GM23338 (cell line): Measurements from ENCODE around the gene TMEM135. TPM values are rescaled to one million over a fixed set of nuclear protein-coding genes. Genes with fewer than 3 reads are reported as not detected.

Experiments used
- ATAC-seq: fragments of 200-7000 bp; cut with Tn5 transposase; 3 replicates; pipeline ENCODE4 v1.9.1; 2020
- DNase-seq: peaks from one replicate; pipeline ENCODE4 v3.0.0-alpha.2; 2015; ENCODE audit warnings: low spot score
- H2AFZ ChIP-seq: fragments of 200-600 bp; sonication (generic); 2 replicates; pipeline ENCODE4 v1.8.0; 2016; ENCODE audit warnings: antibody characterized with exemption, mild to moderate bottlenecking, moderate library complexity
- H3F3A ChIP-seq: fragments of 200-600 bp; sonication (generic); replicated peaks from 2 replicates; pipeline ENCODE4 v1.8.0; 2017; ENCODE audit warnings: antibody characterized with exemption, mixed run types, low read depth
- H3K27ac ChIP-seq: fragments of 200-600 bp; sonication (generic); 2 replicates; pipeline ENCODE4 v1.6.1; 2016; ENCODE audit warnings: low read depth
- H3K27me3 ChIP-seq: fragments of 200-600 bp; sonication (generic); 2 replicates; pipeline ENCODE4 v1.8.0; 2016; ENCODE audit warnings: mild to moderate bottlenecking, mixed run types, moderate library complexity; ENCODE audit not compliant: insufficient read depth
- H3K36me3 ChIP-seq: fragments of 200-600 bp; sonication (generic); 2 replicates; pipeline ENCODE4 v1.8.0; 2016; ENCODE audit warnings: mild to moderate bottlenecking; ENCODE audit not compliant: insufficient read depth
- H3K4me1 ChIP-seq: fragments of 200-600 bp; sonication (generic); 2 replicates; pipeline ENCODE4 v1.8.0; 2016; ENCODE audit warnings: mild to moderate bottlenecking, moderate library complexity; ENCODE audit not compliant: insufficient read depth
- H3K4me2 ChIP-seq: fragments of 200-600 bp; sonication (generic); 2 replicates; pipeline ENCODE4 v1.7.1; 2017; ENCODE audit warnings: mixed run types
- H3K4me3 ChIP-seq: fragments of 200-600 bp; sonication (generic); 2 replicates; pipeline ENCODE4 v1.6.1; 2016; ENCODE audit warnings: mixed run types
- H3K79me2 ChIP-seq: fragments of 200-600 bp; sonication (generic); replicated peaks from 2 replicates; pipeline ENCODE4 v1.8.0; 2017; ENCODE audit warnings: mild to moderate bottlenecking; ENCODE audit not compliant: insufficient read depth
- H3K9me2 ChIP-seq: fragments of 200-600 bp; sonication (generic); 2 replicates; pipeline ENCODE4 v1.8.0; 2017; ENCODE audit not compliant: insufficient read depth
- H4K20me1 ChIP-seq: fragments of 200-600 bp; sonication (generic); replicated peaks from 2 replicates; pipeline ENCODE4 v1.8.0; 2017; ENCODE audit warnings: mild to moderate bottlenecking; ENCODE audit not compliant: insufficient read depth
- H3K27ac Mint-ChIP-seq: 2 replicates; pipeline ENCODE4 v1.8.0; 2020; ENCODE audit warnings: inconsistent platforms, mild to moderate bottlenecking, moderate library complexity, mixed read lengths
- H3K27me3 Mint-ChIP-seq: 3 replicates; pipeline ENCODE4 v1.8.0; 2022; ENCODE audit warnings: low read depth, mild to moderate bottlenecking, moderate library complexity, mixed read lengths, inconsistent platforms; ENCODE audit not compliant: insufficient read depth, poor library complexity
- H3K36me3 Mint-ChIP-seq: 3 replicates; pipeline ENCODE4 v1.8.0; 2021; ENCODE audit warnings: low read depth, mild to moderate bottlenecking, inconsistent platforms, moderate library complexity, mixed read lengths
- H3K4me1 Mint-ChIP-seq: 3 replicates; pipeline ENCODE4 v1.8.0; 2020; ENCODE audit warnings: mild to moderate bottlenecking, inconsistent platforms, mixed read lengths
- H3K4me3 Mint-ChIP-seq: 3 replicates; pipeline ENCODE4 v1.8.0; 2021; ENCODE audit warnings: moderate library complexity, mild to moderate bottlenecking, inconsistent platforms, mixed read lengths
- H3K9me3 Mint-ChIP-seq: 3 replicates; pipeline ENCODE4 v1.8.0; 2020; ENCODE audit warnings: moderate library complexity, mild to moderate bottlenecking, inconsistent platforms, mixed read lengths
- ETS1 ChIP-seq: IDR thresholded peaks from 2 replicates; pipeline ENCODE4 v1.6.1; 2016; ENCODE audit warnings: antibody characterized with exemption
- EZH2 ChIP-seq: fragments of 200-600 bp; sonication (generic); IDR thresholded peaks from one replicate; pipeline ENCODE4 v1.8.0; 2017; ENCODE audit warnings: antibody characterized with exemption, mild to moderate bottlenecking, low read depth; ENCODE audit not compliant: unreplicated experiment
- JUNB ChIP-seq: IDR thresholded peaks from one replicate; pipeline ENCODE4 v1.6.1; 2016; ENCODE audit warnings: antibody characterized with exemption; ENCODE audit not compliant: unreplicated experiment
- NANOG ChIP-seq: IDR thresholded peaks from 2 replicates; pipeline ENCODE4 v1.6.1; 2016; ENCODE audit warnings: antibody characterized with exemption, borderline replicate concordance
- POLR2AphosphoS5 ChIP-seq: IDR thresholded peaks from 2 replicates; pipeline ENCODE4 v1.6.1; 2016; ENCODE audit warnings: antibody characterized with exemption, low read depth
- ZNF114 ChIP-seq: fragments of 250-450 bp; sonication (Bioruptor Pico); IDR thresholded peaks from 2 replicates; pipeline ENCODE4 v1.5.0; 2020; ENCODE audit warnings: mild to moderate bottlenecking, moderate library complexity
- ZNF331 ChIP-seq: fragments of 250-450 bp; sonication (Bioruptor Pico); IDR thresholded peaks from 2 replicates; pipeline ENCODE4 v1.5.0; 2020; ENCODE audit warnings: low read depth, mild to moderate bottlenecking, moderate library complexity
- ZNF462 ChIP-seq: fragments of 250-450 bp; sonication (Bioruptor Pico); IDR thresholded peaks from 2 replicates; pipeline ENCODE4 v1.5.0; 2020; ENCODE audit warnings: mild to moderate bottlenecking, moderate library complexity
- polyA plus RNA-seq: library from polyadenylated mRNA; unstranded; fragments of >200 nt; fragmentation: Nextera tagmentation; extraction: Ambion mirVana; gene quantifications from 2 replicates; pipeline ENCODE4 v1.2.1, GENCODE V29; 2016
- total RNA-seq: library from RNA; depleted of rRNA; stranded (reverse); fragments of >200 nt; shearing (Covaris generic); gene quantifications from 2 replicates; pipeline ENCODE4 v1.2.3, GENCODE V29; 2014
- TF ChIP-seq, protein P1 (sequence below), 2 experiments: fragments of 200-600 bp in 1 of 2; sonication (generic) in 1 of 2; conservative IDR thresholded peaks; 2 replicates each; pipeline versions ENCODE4 v1.5.1 to v1.6.1; 2016 to 2017; ENCODE audit warnings: antibody characterized with exemption in 2 of 2, low read depth in 2 of 2, mild to moderate bottlenecking in 2 of 2, moderate library complexity in 1 of 2

The TMEM135 gene
- total and polyA plus RNA-seq, 2 experiments from 2014 or later = 23.4 to 49.9 TPM

GRCh38 chr11:87038235-87038977 is 672 bp downstream of the TMEM135 start:
- H3K4me2 ChIP-seq = peak overlapping the region; percentile 89
- H3F3A ChIP-seq = 0 out of 2 replicates have a peak, but pooled peaks cover 4% of the 10 kb centered on the region
- Mint-ChIP-seq H3K4me3 (peak overlapping the region; percentile 95), H3K9me3 (no peaks in the 10 kb centered on the region), H3K27ac (peak overlapping the region; percentile 94), H3K27me3 (peaks cover 10% of the 10 kb centered on the region), H3K4me1 (peaks cover 56% of the 10 kb centered on the region), H3K36me3 (peaks cover 4% of the 10 kb centered on the region; the same call in 2 of the 3 replicates)
- peak overlapping the region; percentile 99 for H3K4me3 ChIP-seq
- ATAC-seq (no peak), DNase-seq (no peak)
- no peaks in the 10 kb centered on the region; the same call in 1 of the 2 replicates for H4K20me1 ChIP-seq
- no peak for TF ChIP-seq JUNB
- TF ChIP-seq, protein P1, sequence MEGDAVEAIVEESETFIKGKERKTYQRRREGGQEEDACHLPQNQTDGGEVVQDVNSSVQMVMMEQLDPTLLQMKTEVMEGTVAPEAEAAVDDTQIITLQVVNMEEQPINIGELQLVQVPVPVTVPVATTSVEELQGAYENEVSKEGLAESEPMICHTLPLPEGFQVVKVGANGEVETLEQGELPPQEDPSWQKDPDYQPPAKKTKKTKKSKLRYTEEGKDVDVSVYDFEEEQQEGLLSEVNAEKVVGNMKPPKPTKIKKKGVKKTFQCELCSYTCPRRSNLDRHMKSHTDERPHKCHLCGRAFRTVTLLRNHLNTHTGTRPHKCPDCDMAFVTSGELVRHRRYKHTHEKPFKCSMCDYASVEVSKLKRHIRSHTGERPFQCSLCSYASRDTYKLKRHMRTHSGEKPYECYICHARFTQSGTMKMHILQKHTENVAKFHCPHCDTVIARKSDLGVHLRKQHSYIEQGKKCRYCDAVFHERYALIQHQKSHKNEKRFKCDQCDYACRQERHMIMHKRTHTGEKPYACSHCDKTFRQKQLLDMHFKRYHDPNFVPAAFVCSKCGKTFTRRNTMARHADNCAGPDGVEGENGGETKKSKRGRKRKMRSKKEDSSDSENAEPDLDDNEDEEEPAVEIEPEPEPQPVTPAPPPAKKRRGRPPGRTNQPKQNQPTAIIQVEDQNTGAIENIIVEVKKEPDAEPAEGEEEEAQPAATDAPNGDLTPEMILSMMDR (conservative IDR thresholded peaks at IDR 0.05; ENCODE audit: low read depth in 2 of 2) = no peak
- no peak for TF ChIP-seq NANOG
- TF ChIP-seq ZNF462 = no peak
- TF ChIP-seq ETS1 = no peak
- TF ChIP-seq EZH2 = no peak
- TF ChIP-seq ZNF114 (CRISPR knock-in tag) = no peak
- no peak for TF ChIP-seq POLR2AphosphoS5
- TF ChIP-seq ZNF331 (CRISPR knock-in tag) = no peak
- no peaks in the 10 kb centered on the region for H3K27me3 ChIP-seq
- H3K36me3 ChIP-seq = no peaks in the 10 kb centered on the region
- peaks cover 60% of the 10 kb centered on the region for H3K4me1 ChIP-seq
- H3K9me2 ChIP-seq = no peaks in the 10 kb centered on the region
- H3K27ac ChIP-seq = peak overlapping the region; percentile 98
- peak overlapping the region; percentile 98 for H2AFZ ChIP-seq
- peaks cover 51% of the 10 kb centered on the region for H3K79me2 ChIP-seq
